Activated CD4-positive, alpha-beta T cell treated with anti-CD3 and anti-CD28 coated beads, Interleukin-2, amount 50 U/mL, for 4 hours (primary cell): ENCODE data around the gene XPC.
A peak's percentile ranks its signal among the peaks of the same experiment; 100 is the strongest.

Experiments
- DNase-seq, 2 experiments: peaks; one replicate each; pipeline ENCODE4 v3.0.0-alpha.2; 2020

The XPC gene

DNA sequence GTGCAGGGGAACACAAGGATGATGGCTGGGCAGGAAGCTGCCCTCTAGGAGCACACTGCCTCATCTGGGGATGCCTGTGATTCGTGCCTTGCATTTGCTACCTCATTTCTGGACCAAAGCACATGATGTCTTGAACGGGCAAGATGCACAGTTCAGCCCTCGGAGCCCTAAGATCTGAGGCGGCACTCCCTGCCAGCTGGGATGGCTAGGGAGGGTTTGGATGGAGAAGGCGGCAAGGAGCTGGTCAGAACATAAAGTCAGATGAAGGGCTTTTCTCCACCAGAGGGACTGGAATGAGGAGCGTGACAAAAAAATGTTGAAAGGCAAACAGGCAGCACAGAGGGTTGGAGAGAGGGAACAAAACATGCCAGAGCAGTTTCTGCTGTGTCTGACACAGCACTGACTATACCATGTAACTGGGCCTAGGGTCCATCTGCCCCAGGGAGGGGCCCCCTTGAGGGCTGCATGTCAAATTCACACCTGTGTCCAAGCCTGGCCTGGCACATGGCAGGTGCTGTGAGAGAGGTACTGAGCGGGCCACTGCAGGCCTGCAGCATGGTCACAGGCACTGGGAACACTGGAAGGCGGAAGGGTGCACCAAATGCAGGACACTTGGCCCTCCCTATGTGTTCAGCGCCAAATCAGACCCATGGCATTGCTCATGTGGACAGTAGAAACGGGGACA lies 31.9 kb downstream of the XPC start:
- DNase-seq: no peak

DNA sequence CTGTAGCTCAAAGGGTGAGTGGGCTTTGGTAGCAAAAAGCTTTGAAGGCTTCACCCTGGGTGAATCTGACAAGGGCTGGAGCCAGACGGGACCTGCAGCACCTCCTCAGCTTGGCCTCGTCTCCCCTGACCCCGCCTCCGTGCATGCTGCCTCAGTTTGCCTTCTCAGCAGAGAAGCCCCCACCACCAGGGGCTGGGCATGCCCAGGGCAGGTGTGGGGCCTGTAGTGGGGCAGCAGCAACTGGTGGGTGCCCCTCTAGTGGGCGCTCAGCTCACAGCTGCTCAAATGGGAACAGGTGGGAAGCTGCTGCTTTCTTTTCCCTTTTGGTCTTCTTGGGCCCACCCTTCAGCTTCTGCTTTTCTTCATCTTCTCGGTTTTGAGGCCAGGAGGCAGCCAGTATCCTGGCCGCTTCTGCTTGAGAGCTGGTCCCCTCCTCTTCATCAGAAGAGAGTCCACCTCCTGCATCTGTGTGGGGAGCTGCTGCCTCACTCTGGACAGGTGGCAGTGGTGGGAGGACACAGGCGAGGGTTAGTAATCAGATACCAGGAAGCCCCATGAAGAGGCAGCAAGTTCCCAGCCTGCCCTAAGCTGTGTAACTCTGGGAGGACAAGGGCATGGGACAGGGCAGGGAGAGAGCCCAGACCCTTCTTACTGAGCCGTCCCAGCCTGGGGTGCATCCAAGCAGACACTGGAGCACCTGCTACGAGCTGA lies 32.6 kb downstream of the XPC start:
- DNase-seq: no peak

DNA sequence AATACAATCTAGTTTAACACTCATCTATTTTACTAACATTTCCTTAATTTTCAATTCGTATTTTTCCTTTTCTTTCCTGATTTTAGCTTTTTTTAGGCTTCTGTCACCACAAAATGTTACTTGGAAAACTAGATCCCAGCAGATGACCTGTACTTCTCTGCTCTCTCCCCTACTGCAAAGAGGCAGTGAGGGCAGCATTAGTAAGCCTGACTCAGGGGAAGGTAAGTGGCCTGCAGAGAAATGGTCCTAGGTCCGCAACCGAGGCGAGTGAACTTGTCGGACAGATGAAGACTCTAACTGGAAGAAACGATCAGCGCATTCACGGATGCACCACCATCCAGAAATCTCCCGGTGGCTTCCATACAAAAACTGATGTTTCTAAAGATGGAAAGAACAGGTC lies 33.2 kb downstream of the XPC start:
- no peak for DNase-seq

DNA sequence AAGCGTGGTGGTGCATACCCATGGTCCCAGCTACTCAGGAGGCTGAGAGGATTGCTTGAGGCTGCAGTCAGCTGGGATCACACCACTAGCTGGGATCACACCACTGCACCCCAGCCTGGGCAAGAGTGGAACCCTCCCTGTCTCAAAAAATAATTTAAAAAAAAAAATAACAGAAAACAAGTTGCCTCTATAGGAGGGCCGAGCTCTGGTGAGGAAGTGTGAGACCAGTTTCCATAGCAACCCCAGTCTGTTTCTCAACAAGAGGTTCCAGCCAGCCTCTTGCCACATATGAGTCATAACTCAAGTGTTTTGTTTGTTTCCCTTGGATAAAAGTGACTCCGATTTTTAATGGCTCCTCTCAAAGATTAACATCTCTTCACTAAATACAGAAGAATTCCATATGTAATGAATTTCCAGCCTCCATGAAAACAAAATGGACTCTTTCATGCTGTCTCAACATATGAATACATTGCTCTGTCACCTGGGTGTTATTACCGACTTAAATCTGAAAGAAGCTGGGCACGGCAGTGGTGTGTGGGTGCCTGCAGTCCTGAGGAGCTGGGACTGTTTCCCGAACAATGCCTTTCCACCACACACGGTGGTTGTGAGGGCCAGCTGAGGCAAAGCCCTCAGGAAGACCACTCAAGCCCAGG lies 33.9 kb downstream of the XPC start:
- peak; percentile 27 to 38 for DNase-seq

DNA sequence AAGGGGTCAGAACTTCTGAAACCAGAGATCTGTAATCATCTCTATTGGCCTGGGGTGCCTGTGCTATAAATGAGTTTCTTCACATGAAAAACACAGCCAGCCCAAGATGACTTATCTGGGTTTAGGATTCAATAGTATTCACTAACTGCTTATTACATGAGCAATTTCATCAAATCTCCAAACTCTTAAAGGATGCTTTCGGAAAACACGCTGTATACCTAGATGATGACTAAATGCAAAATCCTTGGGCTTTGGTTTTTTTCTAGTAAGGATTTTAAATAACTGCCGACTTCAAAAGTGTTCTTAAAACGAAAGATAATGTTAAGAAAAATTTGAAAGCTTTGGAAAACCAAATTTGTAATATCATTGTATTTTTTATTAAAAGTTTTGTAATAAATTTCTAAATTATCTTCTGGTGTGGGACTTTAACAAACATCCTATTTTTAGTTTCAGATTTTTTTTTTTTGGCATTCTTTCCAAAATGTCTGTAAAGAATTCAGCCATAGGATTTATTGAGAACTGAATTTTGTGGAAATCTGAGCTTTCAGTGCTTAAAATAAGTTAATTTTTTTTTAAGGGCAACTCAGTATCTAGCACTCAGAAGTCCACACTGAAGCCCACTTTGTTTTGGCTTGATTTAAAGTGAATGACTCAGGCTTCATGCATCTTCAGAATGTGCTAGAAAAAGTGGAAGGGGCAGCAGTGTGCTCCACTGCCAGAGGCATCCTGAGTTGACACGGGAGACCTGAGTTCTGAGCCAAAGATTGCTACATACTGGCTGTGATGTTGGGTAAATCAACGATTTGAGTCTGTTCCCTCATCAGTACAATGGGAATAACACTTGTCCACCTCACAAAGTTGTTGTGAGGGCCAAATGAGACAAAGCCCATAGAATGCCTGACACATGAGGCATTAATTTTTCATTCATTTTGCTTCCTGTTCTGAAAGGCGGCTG lies 34.9 kb downstream of the XPC start:
- DNase-seq: no peak

DNA sequence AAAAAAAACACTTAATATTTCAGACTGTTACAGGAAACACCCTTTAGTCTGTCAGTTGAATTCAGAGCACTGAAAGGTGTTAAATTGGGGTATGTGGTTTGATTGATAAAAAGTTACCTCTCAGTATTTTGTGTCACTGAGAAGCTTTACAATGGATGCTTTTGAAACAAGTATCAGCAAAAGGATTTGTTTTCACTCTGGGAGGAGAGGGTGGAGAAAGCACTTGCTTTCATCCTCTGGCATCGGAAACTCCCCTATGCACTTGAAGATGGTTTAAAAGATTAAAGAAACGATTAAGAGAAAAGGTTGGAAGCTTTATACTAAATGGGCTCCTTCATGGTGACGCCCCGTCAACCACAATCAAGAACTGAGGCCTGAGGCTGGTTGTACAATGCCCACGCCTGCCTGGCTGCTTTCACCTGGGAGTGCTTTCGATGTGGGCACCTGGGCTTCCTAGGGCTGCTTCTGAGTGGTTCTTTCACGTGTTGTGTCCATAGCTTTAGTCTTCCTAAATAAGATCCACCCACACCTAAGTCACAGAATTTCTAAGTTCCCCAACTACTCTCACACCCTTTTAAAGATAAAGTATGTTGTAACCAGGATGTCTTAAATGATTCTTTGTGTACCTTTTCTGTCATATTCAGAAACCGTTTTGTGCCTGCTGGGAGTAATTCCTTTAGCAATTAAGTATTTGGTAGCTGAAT lies 35.7 kb downstream of the XPC start:
- DNase-seq: peak; percentile 42 to 43

DNA sequence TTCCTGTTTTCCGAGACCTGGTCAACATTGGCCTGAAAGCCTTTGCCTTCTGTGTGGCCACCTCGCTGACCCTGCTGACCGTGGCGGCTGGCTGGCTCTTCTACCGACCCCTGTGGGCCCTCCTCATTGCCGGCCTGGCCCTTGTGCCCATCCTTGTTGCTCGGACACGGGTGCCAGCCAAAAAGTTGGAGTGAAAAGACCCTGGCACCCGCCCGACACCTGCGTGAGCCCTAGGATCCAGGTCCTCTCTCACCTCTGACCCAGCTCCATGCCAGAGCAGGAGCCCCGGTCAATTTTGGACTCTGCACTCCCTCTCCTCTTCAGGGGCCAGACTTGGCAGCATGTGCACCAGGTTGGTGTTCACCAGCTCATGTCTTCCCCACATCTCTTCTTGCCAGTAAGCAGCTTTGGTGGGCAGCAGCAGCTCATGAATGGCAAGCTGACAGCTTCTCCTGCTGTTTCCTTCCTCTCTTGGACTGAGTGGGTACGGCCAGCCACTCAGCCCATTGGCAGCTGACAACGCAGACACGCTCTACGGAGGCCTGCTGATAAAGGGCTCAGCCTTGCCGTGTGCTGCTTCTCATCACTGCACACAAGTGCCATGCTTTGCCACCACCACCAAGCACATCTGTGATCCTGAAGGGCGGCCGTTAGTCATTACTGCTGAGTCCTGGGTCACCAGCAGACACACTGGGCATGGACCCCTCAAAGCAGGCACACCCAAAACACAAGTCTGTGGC lies 36.6 kb downstream of the XPC start:
- DNase-seq: no peak

DNA sequence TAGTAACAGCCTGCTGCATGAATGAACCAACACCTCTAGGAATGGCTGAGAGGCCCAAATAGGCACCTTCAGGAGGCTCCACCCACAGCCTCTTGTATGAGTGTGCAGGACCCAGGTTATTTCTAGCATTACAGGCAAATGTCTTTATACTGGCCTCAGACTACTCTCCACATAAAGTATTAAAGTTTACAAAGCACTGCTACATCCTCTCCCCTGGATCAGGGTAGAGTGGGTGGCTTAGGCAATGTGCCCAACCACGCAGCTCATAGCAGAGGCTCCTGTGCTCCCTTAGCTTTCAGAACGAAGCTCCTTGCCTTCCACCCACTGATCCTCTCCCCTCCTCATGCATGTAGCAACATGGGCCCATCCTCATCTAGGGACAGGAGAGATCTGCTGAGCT lies 37.3 kb downstream of the XPC start:
- no peak for DNase-seq

DNA sequence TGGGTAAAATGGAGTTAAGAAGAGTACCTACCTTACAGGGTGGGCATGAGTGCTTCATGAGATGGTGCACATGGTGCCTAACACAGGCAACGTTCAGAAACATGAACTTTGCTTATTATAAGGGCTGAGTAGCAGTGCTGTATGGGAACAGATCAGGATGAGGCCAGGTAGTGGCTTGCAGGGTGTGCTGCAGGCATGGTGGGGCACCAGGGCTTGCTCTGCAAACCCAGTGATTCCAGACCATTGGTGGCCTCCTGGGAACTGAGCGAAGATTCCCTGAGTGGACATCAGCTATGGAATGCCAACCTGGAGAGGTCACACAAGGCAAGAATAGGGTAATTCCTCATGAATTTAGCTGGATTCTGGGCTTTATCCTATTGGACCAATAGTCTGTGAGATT lies 37.7 kb downstream of the XPC start:
- no peak for DNase-seq

DNA sequence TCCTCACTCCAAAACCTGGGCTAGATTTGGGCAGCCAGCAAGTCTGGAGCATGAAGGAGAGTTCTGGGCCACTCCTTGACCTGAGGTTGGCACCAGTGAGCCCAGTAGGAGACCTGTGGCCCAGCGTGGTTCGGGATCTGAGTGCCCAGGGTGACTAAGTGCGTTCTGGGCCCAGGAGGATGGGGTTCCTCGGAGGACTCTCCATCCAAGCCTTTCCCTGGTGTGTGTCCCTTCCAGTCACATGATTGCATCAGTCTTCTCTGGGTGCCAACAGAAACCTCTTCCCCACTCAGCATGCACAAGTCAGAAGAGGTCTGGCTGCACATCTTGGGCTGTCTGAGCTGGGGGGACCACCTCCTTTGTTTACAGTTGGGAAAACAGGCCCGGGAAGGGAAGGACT lies 38.6 kb downstream of the XPC start:
- no peak for DNase-seq

DNA sequence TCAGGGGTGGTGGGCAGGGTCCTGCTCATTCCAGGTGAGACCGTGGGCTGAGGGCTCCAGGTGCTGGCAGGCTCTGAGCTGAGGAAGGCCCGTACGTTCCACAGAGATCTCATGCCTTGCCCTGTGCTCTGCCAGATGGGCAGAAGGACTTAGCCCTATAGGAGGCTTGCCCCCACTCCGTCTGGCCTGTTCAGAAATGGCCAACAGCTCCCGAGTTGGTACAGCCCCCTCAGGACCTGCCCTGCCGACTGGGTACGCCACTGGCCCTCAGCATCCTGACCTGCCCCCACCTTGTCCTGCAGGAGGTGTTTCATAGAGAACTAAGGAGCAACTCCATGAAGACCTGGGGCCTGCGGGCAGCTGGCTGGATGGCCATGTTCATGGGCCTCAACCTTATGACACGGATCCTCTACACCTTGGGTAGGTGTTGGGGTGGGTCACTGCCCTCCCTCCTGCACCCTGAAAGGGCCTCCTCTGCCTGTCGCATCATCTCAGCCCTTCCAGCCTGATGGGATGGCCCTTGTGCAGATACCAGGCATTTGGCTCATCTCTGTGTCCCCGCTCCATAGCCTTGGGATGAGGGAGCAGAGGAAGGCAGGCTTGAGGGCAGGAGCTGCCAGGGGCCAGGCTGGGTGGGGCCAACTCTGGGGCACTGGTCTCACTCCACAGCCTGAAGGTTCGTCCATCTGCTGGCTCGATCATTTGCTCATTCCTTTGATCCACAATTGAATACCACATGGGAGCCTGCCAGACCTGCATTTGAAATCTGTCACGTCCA lies 39.3 kb downstream of the XPC start:
- DNase-seq: no peak

DNA sequence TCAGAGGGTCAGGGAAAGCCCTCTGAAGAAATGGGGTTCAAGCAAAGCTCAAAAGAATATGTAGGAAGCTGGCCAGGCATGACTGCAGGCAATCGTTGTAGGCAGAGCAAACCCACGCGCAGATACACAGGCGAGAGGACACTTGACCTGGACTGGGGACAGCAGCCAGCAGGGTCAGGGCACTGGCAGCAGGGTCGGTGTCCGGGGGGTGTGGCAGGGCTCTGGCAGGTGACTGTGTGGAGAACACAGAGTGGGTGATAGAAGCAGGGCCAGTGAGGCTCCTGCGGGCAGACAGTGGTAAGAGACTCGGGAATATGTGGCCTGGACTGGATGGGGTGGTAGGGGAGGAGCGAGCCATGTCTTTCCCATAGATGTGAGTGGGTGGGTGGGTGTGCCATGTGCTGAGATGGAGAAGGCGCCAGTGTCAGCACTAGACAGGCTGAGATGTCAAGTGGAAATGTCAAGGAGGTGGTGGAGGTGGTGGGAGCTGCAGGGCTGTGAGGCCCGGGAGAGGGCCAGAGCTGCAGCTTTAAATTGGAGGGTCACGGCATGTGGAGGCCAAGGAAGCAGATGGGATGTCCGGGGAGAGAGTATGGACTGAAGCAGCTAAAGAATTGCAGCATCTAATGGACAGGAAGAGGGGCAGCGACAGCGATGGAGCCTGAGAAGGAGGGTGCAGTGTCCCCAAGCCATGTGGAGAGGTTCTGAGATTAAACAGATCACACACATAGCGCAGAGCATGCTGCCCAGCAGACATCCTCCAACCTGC lies 40.1 kb downstream of the XPC start:
- DNase-seq: no peak

DNA sequence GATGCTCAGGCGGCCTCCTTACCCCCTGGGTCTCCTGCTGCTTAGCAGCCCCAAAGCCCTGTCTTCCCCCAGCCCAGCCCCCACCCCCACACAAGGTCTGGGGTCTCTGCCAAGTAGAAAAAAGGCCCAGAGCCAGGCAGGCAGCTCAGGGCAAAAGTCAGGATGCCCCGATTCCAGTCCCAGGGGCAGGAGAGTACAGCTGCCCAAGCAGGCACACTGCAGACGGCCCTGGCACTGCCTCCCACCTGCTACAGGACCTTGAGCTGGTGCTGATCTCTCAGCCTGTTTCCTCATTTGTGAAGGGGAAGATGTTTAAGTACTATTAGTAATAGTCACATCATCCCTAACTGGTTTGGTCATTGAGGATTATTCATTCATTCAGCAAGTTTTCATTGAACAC lies 41.0 kb downstream of the XPC start:
- DNase-seq: no peak

DNA sequence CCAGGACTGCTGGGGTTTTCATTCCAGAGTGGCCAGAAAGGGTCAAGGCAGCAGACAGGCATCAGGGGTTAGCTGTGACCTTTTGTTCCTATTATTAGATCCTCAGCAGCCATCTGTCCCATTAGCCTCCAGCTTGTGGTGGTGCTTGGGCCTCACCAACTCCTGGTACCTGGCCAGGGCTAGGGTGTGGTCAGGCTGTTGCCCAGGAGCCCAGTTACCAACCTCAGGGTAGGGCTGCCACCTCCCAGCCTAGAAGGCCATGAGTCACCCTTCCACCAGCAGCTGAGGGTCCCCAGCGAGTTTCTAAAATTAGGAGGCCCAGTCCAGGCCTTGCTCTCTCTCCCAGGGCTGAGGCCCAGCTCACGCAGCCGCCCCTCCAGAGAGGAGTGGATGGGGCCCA lies 41.4 kb downstream of the XPC start:
- DNase-seq: no peak

DNA sequence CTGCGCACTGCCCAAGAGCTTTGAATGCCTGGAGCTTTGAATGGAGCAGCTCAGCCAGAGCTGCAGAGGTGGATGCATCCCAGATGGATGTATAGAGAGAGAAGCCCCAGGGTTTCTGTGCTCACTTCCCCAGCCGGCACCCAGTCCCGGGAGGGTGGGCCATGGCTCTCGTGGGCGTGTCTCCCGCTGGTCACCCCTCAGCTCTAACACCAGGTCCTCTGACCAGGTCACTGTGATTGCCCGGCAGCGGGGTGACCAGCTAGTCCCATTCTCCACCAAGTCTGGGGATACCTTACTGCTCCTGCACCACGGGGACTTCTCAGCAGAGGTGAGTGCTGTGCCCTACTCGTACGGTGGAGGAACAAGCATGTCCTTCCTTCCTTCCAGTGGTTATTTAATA lies 42.8 kb downstream of the XPC start:
- DNase-seq: no peak

DNA sequence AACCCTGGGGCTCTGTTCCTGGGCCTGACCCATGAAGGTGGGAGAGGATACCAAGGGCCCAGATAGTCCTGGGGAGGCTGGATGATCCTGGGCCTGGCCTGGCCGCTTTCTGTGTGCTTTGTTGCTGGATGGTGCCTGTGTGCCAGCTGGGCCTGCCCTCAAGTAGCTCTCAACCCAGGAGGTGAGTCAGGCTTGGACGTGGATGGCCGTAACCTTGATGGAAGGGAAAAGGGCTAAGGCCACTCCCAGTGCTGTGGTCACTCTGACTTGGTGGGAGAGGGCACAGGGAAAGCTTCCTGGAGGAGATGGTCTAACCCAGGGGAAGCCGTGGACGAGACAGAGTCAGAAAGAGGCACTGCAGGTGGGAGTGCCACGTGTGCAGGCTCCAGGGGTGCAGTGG lies 44.1 kb downstream of the XPC start:
- no peak for DNase-seq

DNA sequence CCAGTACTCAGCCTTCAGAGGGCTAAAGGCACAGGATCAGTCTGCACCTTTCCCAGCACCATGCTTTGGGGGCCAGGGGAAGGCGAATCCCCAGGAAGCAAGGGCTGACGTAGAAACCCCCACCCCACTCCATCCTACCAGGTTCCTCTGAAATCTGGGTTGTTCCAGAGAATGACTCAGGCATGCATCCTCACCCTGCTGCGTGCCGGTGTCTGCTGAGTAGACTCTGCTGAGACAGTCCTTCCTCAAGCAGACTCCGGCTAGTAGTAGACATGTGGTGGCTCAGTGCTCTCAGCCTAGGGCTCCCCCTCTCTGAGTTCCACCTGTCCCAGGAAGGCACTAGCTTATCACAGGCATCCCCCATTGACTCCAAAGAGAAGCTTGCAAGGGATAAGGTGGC lies 44.5 kb downstream of the XPC start:
- no peak for DNase-seq

DNA sequence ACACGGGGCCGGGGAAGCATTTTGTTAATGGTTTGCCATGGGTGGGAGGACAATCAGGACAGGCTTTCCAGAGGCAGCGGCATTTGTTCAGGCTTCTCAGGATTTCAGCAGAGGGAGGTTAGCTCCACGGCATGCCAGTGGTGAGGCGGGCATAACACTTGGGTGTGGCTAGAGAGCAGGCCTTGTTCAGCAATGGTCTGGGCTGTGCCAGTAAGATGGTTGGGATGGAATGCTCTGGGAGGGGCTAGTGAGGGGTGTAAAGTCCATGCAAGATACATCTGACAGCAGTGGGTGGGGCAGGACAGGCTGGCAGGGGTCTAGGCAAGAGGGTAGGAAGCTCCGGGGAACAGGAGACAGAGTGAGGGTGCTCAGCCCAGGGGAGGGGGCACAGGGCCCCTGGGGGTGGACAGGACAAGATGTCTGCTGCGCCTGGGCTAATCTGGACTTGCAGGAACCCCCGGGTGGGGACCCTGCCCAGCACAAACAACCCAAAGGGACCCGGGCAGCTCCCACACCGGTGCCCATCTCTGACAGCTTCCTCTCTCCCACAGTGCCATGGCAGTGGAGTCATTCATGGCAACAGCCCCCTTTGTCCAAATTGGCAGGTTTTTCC lies 45.1 kb downstream of the XPC start:
- DNase-seq: no peak

DNA sequence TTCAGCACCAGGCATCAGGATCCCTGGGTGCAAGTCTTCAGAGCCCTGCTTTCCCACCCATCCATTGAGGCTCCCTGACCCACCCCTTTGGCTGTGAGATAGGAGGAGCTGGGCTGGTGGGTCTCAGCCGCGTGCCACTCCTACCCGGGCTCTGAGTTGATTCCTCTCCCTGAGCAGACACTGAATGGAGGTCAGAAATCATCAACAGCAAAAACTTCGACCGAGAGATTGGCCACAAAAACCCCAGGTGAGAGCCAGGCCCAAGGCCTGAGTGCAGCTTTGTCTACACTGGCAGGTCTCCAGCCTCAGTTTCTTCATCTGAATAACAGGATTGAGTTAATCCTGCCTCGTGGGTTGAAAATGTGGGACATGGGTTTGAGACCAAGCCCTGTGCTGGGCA lies 45.7 kb downstream of the XPC start:
- DNase-seq: no peak

DNA sequence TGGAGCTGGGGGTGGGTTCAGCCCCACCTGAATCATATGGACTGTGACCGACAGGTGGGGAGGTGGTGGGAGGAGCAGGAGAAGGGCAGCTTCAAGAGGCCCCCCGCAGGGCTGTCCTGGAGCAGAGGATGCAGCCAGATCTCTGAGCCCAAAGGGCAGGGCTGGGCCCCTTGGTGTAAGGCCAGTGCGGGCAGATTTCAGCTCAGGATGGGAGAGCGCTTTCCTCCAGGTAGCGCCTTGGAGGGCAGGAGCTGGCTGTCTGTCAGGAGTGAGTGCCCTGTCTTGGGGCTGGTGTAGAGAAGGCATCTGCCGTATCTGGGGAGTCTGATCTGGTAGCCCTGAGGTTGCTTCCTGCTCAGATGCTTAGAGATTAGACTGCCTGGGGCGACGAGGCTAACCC lies 46.3 kb downstream of the XPC start:
- no peak for DNase-seq
